ENCODE data around the gene GRIN2C. TPM values are rescaled to one million over a fixed set of nuclear protein-coding genes. Genes with fewer than 3 reads are reported as not detected.
A peak's percentile ranks its signal among the peaks of the same experiment; 100 is the strongest.

Gene GRIN2C
- total RNA-seq, 1 experiment from 2014 or later = not detected

- Histone ChIP-seq H4K20me1 (ENCODE audit: insufficient read depth, low read depth, low read length) (no peaks in the 10 kb centered on the region), H3K9me3 (ENCODE audit: low read length) (no peaks in the 10 kb centered on the region), H3K27me3 (ENCODE audit: low read length) (no peaks in the 10 kb centered on the region), H3K4me1 (ENCODE audit: low read length) (peaks cover 21% of the 10 kb centered on the region), H3K79me2 (ENCODE audit: low read length) (no peaks in the 10 kb centered on the region), H3K4me2 (ENCODE audit: low read depth, low read length, poor library complexity, severe bottlenecking) (no peak overlapping the region), H3K36me3 (ENCODE audit: insufficient read depth, low read length) (no peaks in the 10 kb centered on the region), H2AFZ (ENCODE audit: low read length) (peak overlapping the region; percentile 49; the same call in 1 of the 2 replicates), H3K9me2 (replicated peaks; ENCODE audit: insufficient read depth, low read length) (no peaks in the 10 kb centered on the region), H3K4me3 (ENCODE audit: low read length) (no peak overlapping the region), H3K9ac (ENCODE audit: low read length) (no peak overlapping the region), H3K27ac (ENCODE audit: low read length) (no peak overlapping the region)
- DNase-seq = no peak
These were observed 15.7 kb upstream of the GRIN2C start for GRCh38 chr17:74875155-74875976.

- H3K27ac ChIP-seq (ENCODE audit: low read length) = no peak overlapping the region
- no peaks in the 10 kb centered on the region for H3K79me2 ChIP-seq (ENCODE audit: low read length)
These were observed 14.9 kb upstream of the GRIN2C start for GRCh38 chr17:74874615-74875037.

GRCh38 chr17:74873874-74874614, 14.4 kb upstream of the GRIN2C start:
- no peaks in the 10 kb centered on the region for H3K9me3 ChIP-seq (ENCODE audit: low read length)
- H3K4me1 ChIP-seq (ENCODE audit: low read length) = peaks cover 21% of the 10 kb centered on the region
- H3K36me3 ChIP-seq (ENCODE audit: insufficient read depth, low read length) = no peaks in the 10 kb centered on the region
- peak overlapping the region; percentile 86 for H3K4me3 ChIP-seq (ENCODE audit: low read length)
- H3K4me2 ChIP-seq (ENCODE audit: low read depth, low read length, poor library complexity, severe bottlenecking) = peak overlapping the region; percentile 79
- peak overlapping the region; percentile 24; the same call in 1 of the 2 replicates for H3K27ac ChIP-seq (ENCODE audit: low read length)
- H3K9me2 ChIP-seq (replicated peaks; ENCODE audit: insufficient read depth, low read length) = no peaks in the 10 kb centered on the region
- peak overlapping the region; percentile 85 for H3K9ac ChIP-seq (ENCODE audit: low read length)
- H4K20me1 ChIP-seq (ENCODE audit: insufficient read depth, low read depth, low read length) = no peaks in the 10 kb centered on the region
- H3K79me2 ChIP-seq (ENCODE audit: low read length) = no peaks in the 10 kb centered on the region
- no peak overlapping the region for H2AFZ ChIP-seq (ENCODE audit: low read length)
- H3K27me3 ChIP-seq (ENCODE audit: low read length) = no peaks in the 10 kb centered on the region
- DNase-seq = no peak

More at GRCh38 chr17:74874615-74875037, 14.9 kb upstream of the GRIN2C start:
- H3K4me3 ChIP-seq (ENCODE audit: low read length) = 0 out of 2 replicates have a peak overlapping the region, but pooled peaks have one; percentile 86
- no peaks in the 10 kb centered on the region for H3K9me3 ChIP-seq (ENCODE audit: low read length)
- H3K36me3 ChIP-seq (ENCODE audit: insufficient read depth, low read length) = no peaks in the 10 kb centered on the region
- H3K4me2 ChIP-seq (ENCODE audit: low read depth, low read length, poor library complexity, severe bottlenecking) = peak overlapping the region; percentile 79
- no peak for DNase-seq
- H3K4me1 ChIP-seq (ENCODE audit: low read length) = peaks cover 21% of the 10 kb centered on the region
- H4K20me1 ChIP-seq (ENCODE audit: insufficient read depth, low read depth, low read length) = no peaks in the 10 kb centered on the region
- H2AFZ ChIP-seq (ENCODE audit: low read length) = no peak overlapping the region
- H3K9ac ChIP-seq (ENCODE audit: low read length) = 0 out of 2 replicates have a peak overlapping the region, but pooled peaks have one; percentile 85
- H3K27me3 ChIP-seq (ENCODE audit: low read length) = no peaks in the 10 kb centered on the region
- no peaks in the 10 kb centered on the region for H3K9me2 ChIP-seq (replicated peaks; ENCODE audit: insufficient read depth, low read length)

GRCh38 chr17:74873037-74873873, 13.6 kb upstream of the GRIN2C start:
- H4K20me1 ChIP-seq (ENCODE audit: insufficient read depth, low read depth, low read length) = no peaks in the 10 kb centered on the region
- H2AFZ ChIP-seq (ENCODE audit: low read length) = no peak overlapping the region
- peak overlapping the region; percentile 95 for H3K4me2 ChIP-seq (ENCODE audit: low read depth, low read length, poor library complexity, severe bottlenecking)
- H3K9me2 ChIP-seq (replicated peaks; ENCODE audit: insufficient read depth, low read length) = no peaks in the 10 kb centered on the region
- H3K4me1 ChIP-seq (ENCODE audit: low read length) = peaks cover 21% of the 10 kb centered on the region
- H3K79me2 ChIP-seq (ENCODE audit: low read length) = no peaks in the 10 kb centered on the region
- no peaks in the 10 kb centered on the region for H3K36me3 ChIP-seq (ENCODE audit: insufficient read depth, low read length)
- H3K27ac ChIP-seq (ENCODE audit: low read length) = peak overlapping the region; percentile 24; the same call in 1 of the 2 replicates
- peak overlapping the region; percentile 91 for H3K9ac ChIP-seq (ENCODE audit: low read length)
- H3K27me3 ChIP-seq (ENCODE audit: low read length) = no peaks in the 10 kb centered on the region
- H3K4me3 ChIP-seq (ENCODE audit: low read length) = peak overlapping the region; percentile 93
- H3K9me3 ChIP-seq (ENCODE audit: low read length) = no peaks in the 10 kb centered on the region
- peak; percentile 100 for DNase-seq

- Histone ChIP-seq H3K36me3 (ENCODE audit: insufficient read depth, low read length) (no peaks in the 10 kb centered on the region), H3K79me2 (ENCODE audit: low read length) (no peaks in the 10 kb centered on the region), H3K27ac (ENCODE audit: low read length) (peak within 1 kb of the TSS; percentile 24; the same call in 1 of the 2 replicates), H3K9ac (ENCODE audit: low read length) (peak within 1 kb of the TSS; percentile 91), H3K4me2 (ENCODE audit: low read depth, low read length, poor library complexity, severe bottlenecking) (peak within 1 kb of the TSS; percentile 95), H3K4me3 (ENCODE audit: low read length) (peak within 1 kb of the TSS; percentile 93), H3K9me2 (replicated peaks; ENCODE audit: insufficient read depth, low read length) (no peaks in the 10 kb centered on the region), H2AFZ (ENCODE audit: low read length) (peak within 1 kb of the TSS; percentile 95), H3K27me3 (ENCODE audit: low read length) (no peaks in the 10 kb centered on the region), H3K4me1 (ENCODE audit: low read length) (peaks cover 21% of the 10 kb centered on the region), H3K9me3 (ENCODE audit: low read length) (no peaks in the 10 kb centered on the region), H4K20me1 (ENCODE audit: insufficient read depth, low read depth, low read length) (no peaks in the 10 kb centered on the region)
- DNase-seq = no peak
These were observed 12.8 kb upstream of the GRIN2C start, which contains the start of gene FDXR for GRCh38 chr17:74872313-74873036. TSS of gene FDXR (minus strand) at chr17:74872994. CDS start at chr17:74872944, 50 bp downstream.

- H3K79me2 ChIP-seq (ENCODE audit: low read length) = no peaks in the 10 kb centered on the region
- no peak for DNase-seq
- peak overlapping the region; percentile 93; the same call in 1 of the 2 replicates for H3K4me3 ChIP-seq (ENCODE audit: low read length)
- no peaks in the 10 kb centered on the region for H3K9me3 ChIP-seq (ENCODE audit: low read length)
- no peak overlapping the region for H2AFZ ChIP-seq (ENCODE audit: low read length)
- peaks cover 21% of the 10 kb centered on the region for H3K4me1 ChIP-seq (ENCODE audit: low read length)
- H3K27ac ChIP-seq (ENCODE audit: low read length) = no peak overlapping the region
- no peaks in the 10 kb centered on the region for H3K27me3 ChIP-seq (ENCODE audit: low read length)
- peak overlapping the region; percentile 91; the same call in 1 of the 2 replicates for H3K9ac ChIP-seq (ENCODE audit: low read length)
- no peaks in the 10 kb centered on the region for H3K9me2 ChIP-seq (replicated peaks; ENCODE audit: insufficient read depth, low read length)
- peak overlapping the region; percentile 95 for H3K4me2 ChIP-seq (ENCODE audit: low read depth, low read length, poor library complexity, severe bottlenecking)
- H3K36me3 ChIP-seq (ENCODE audit: insufficient read depth, low read length) = no peaks in the 10 kb centered on the region
- H4K20me1 ChIP-seq (ENCODE audit: insufficient read depth, low read depth, low read length) = no peaks in the 10 kb centered on the region
These were observed 11.8 kb upstream of the GRIN2C start for GRCh38 chr17:74871356-74872076.

GRCh38 chr17:74870512-74870911, 10.8 kb upstream of the GRIN2C start:
- Histone ChIP-seq H3K4me2 (ENCODE audit: low read depth, low read length, poor library complexity, severe bottlenecking) (no peak overlapping the region), H3K79me2 (ENCODE audit: low read length) (no peaks in the 10 kb centered on the region), H3K4me1 (ENCODE audit: low read length) (peaks cover 24% of the 10 kb centered on the region), H3K4me3 (ENCODE audit: low read length) (no peak overlapping the region), H3K36me3 (ENCODE audit: insufficient read depth, low read length) (no peaks in the 10 kb centered on the region), H4K20me1 (ENCODE audit: insufficient read depth, low read depth, low read length) (no peaks in the 10 kb centered on the region), H3K27ac (ENCODE audit: low read length) (no peak overlapping the region), H3K9me3 (ENCODE audit: low read length) (no peaks in the 10 kb centered on the region), H3K9ac (ENCODE audit: low read length) (no peak overlapping the region), H2AFZ (ENCODE audit: low read length) (no peak overlapping the region), H3K9me2 (replicated peaks; ENCODE audit: insufficient read depth, low read length) (no peaks in the 10 kb centered on the region), H3K27me3 (ENCODE audit: low read length) (no peaks in the 10 kb centered on the region)
- DNase-seq = no peak
